ENCODE results near the gene APOF. TPM values are rescaled to one million over a fixed set of nuclear protein-coding genes. Genes with fewer than 3 reads are reported as not detected.

APOF gene
- total RNA-seq, 1 experiment from 2014 or later, result 0.17 TPM

GRCh38 chr12:56411781-56412639 lies 49.4 kb upstream of the APOF start:
- no peaks in the 10 kb centered on the region for H3K4me1 ChIP-seq (ENCODE audit: control insufficient read depth in 1 of 2, insufficient read depth in 2 of 2, low read length in 2 of 2)
- intact Hi-C loops (cut with micrococcal nuclease), result no loop called here
- ChIA-PET RAD21 (ENCODE audit: low non-redundant PET in 1 of 2, low total read pairs in 2 of 2, uncharacterized antibody in 2 of 2, unreplicated experiment in 2 of 2) (no interaction called here), POLR2A (no interaction called here), CTCF (no interaction called here)
- H3K27ac ChIP-seq (ENCODE audit: low read depth, low read length), result no peak overlapping the region
- H3K9me3 ChIP-seq (ENCODE audit: control insufficient read depth in 1 of 2, insufficient read depth in 1 of 2, low read depth in 1 of 2, low read length in 2 of 2), result no peaks in the 10 kb centered on the region
- no peak overlapping the region for H3K4me3 ChIP-seq (replicated peaks in 1 of 2; ENCODE audit: low read depth in 1 of 2, low read length in 2 of 2)
- H2AFZ ChIP-seq (ENCODE audit: low read depth, low read length, poor library complexity, severe bottlenecking), result no peak overlapping the region
- H3K79me2 ChIP-seq (ENCODE audit: insufficient read depth, low read length), result no peaks in the 10 kb centered on the region
- H3K4me2 ChIP-seq (ENCODE audit: low read length), result no peak overlapping the region
- peaks cover 0 to 10% of the 10 kb centered on the region in 2 experiments; a peak in 1 of 4 replicates for H3K36me3 ChIP-seq (ENCODE audit: control insufficient read depth in 1 of 2, insufficient read depth in 2 of 2, low read length in 2 of 2)
- TF ChIP-seq POLR2A (IDR thresholded peaks at IDR 0.05; ENCODE audit: borderline replicate concordance, extremely low read depth, insufficient read depth, insufficient read length) (no peak), YY1 (IDR thresholded peaks at IDR 0.05; ENCODE audit: extremely low read depth, insufficient replicate concordance, low read depth, low read length) (no peak), FOSL1 (IDR thresholded peaks at IDR 0.05; ENCODE audit: low read depth) (no peak), ZNF274 (IDR thresholded peaks at IDR 0.05; ENCODE audit: low read depth, low read length) (no peak), SP1 (IDR thresholded peaks at IDR 0.05; ENCODE audit: low read depth) (no peak), ZBTB33 (IDR thresholded peaks at IDR 0.05; ENCODE audit: extremely low read depth, insufficient replicate concordance, low read length) (no peak), MAX (IDR thresholded peaks at IDR 0.05) (no peak), SIN3A (IDR thresholded peaks at IDR 0.05; ENCODE audit: low read depth) (no peak)
- H4K20me1 ChIP-seq (ENCODE audit: insufficient read depth), result no peaks in the 10 kb centered on the region
- ATAC-seq (no peak), DNase-seq (ENCODE audit: low read depth, low spot score) (no peak)
- no TSS peak for BruUV-seq (replicated peaks)
- no peaks in the 10 kb centered on the region for H3K27me3 ChIP-seq (ENCODE audit: insufficient read depth, low read length)
- no peaks in the 10 kb centered on the region for H3K9me2 ChIP-seq (ENCODE audit: insufficient read depth)
- no peak overlapping the region for H3K9ac ChIP-seq (ENCODE audit: low read length)
